ENCODE measurements around the gene PSMB9. TPM values are rescaled to one million over a fixed set of nuclear protein-coding genes. Genes with fewer than 3 reads are reported as not detected.

The PSMB9 gene
- total and polyA plus RNA-seq, 9 of the 15 experiments (the other 6 are each of a cell fraction or from before 2014, with no cell fraction given): 1.1 to 3.7 (median 2.4) TPM

DNA sequence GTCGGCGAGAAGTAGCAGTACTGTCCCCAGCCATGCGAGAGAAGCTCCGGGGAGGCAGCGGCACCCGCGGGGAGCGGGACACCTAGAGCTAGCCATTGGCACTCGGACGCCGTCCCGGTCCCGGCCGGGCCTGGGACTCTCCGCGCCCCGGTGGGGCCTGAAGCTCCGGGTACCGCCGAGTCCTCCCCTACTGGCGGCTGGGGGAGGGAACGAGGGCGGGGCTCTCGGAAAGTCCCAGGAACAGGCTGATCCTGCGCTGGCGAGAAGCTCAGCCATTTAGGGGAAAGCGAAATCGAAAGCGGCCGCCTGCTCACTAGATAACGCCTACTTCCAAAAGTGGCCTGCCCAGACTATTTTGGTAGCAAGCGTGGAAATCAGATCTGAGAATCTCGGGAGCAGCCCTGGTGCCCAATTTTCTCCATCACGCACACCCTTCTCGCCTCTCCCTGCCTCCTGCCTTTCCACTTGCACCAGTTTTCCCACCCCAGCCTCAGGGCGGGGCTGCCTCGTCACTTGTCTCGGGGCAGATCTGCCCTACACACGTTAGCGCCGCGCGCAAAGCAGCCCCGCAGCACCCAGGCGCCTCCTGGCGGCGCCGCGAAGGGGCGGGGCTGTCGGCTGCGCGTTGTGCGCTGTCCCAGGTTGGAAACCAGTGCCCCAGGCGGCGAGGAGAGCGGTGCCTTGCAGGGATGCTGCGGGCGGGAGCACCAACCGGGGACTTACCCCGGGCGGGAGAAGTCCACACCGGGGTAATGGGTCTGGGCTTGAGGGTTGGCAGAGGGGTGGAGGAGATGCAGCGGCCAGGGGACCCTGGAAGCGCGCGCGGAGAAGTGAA lies at the start of gene PSMB9, which contains the start of gene TAP1 (continued):
- TF ChIP-seq AFF1 (IDR thresholded peaks at IDR 0.05; ENCODE audit: low read depth in 1 of 2, partially characterized antibody in 2 of 2) (no peak), CGGBP1 (CRISPR knock-in tag; IDR thresholded peaks at IDR 0.05) (no peak), CHCHD3 (CRISPR knock-in tag; IDR thresholded peaks at IDR 0.05) (no peak), ZNF766 (CRISPR knock-in tag; conservative IDR thresholded peaks at IDR 0.05) (no peak; the same call in 1 of the 2 replicates), ZFPM2 (CRISPR knock-in tag; IDR thresholded peaks at IDR 0.05) (no peak), SREBF2 (CRISPR knock-in tag; IDR thresholded peaks at IDR 0.05) (0 out of 2 replicates have a peak, but pooled peaks have one; percentile 82), RBBP5 (IDR thresholded peaks at IDR 0.05; ENCODE audit: borderline replicate concordance, insufficient read depth, low read length, poor library complexity, severe bottlenecking) (peak; percentile 85), SMAD1 (IDR thresholded peaks at IDR 0.05; ENCODE audit: low read depth, low read length, partially characterized antibody) (peak; percentile 18), ZNF639 (CRISPR knock-in tag; conservative IDR thresholded peaks at IDR 0.05 in 1 of 2, IDR thresholded peaks at IDR 0.05 in 1 of 2) (peak in 1 of 2 experiments; percentile 83; a peak in 1 of 4 replicates), HMGN3 (IDR thresholded peaks at IDR 0.05; ENCODE audit: borderline replicate concordance, extremely low read depth, insufficient read length, low read depth, low read length) (peak; percentile 91), BACH1 (tag; IDR thresholded peaks at IDR 0.05) (no peak), KAT8 (IDR thresholded peaks at IDR 0.05; ENCODE audit: low read depth) (no peak), ZNF584 (CRISPR knock-in tag; IDR thresholded peaks at IDR 0.05; ENCODE audit: low read depth) (no peak), SRSF7 (optimal IDR thresholded peaks at IDR 0.05; ENCODE audit: low read depth, low read length) (no peak), ZNF511 (CRISPR knock-in tag; IDR thresholded peaks at IDR 0.05) (no peak; the same call in 1 of the 2 replicates), THAP7 (CRISPR knock-in tag; IDR thresholded peaks at IDR 0.05) (no peak), POLR2A (conservative IDR thresholded peaks at IDR 0.05) (no peak; the same call in 1 of the 2 replicates), ZNF696 (CRISPR knock-in tag; conservative IDR thresholded peaks at IDR 0.05) (no peak), CTBP1 (IDR thresholded peaks at IDR 0.05; ENCODE audit: borderline replicate concordance) (peak; percentile 98), PYGO2 (tag; IDR thresholded peaks at IDR 0.05) (no peak)

Measured in K562 (cell line).